Coronary artery (tissue), 2 donors: ENCODE results near the gene CGAS.
A peak's percentile ranks its signal among the peaks of the same experiment; 100 is the strongest.

Experiments
- DNase-seq: peaks from one replicate; pipeline ENCODE4 v3.0.0-alpha.2; 2017; ENCODE audit warnings: low spot score
- H3K27ac ChIP-seq, 2 donors: fragments of 200-600 bp; sonication (generic); one replicate each; pipeline ENCODE4 v1.5.1; 2016 to 2019
- H3K4me3 ChIP-seq: fragments of 200-600 bp; sonication (generic); 2 replicates; pipeline ENCODE4 v1.5.1; 2016; ENCODE audit warnings: mild to moderate bottlenecking, moderate library complexity
- TF ChIP-seq, protein P1 (sequence below): fragments of 200-600 bp; sonication (generic); IDR thresholded peaks from one replicate; pipeline ENCODE4 v1.5.1; 2019; ENCODE audit warnings: antibody characterized with exemption

The CGAS gene

DNA sequence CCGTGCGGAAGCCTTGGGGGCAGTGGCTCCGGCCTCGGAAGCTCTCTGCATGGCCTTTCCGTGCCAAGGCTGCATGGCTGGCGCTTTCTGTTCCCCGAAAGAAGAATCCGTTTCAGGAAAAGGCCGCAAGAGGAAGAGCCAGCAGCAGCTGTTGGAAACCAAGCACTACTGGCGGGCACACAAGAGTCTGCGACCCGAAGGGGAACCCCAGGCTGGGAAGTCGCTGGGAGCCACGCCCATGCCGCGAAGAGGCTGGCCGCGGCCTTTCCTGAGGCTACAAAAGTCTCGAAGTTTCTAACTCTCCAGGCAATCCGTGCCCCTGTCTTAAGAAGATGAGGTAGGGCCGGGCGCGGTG is at the start of gene CGAS:
Gene CGAS (minus strand): TSS at position 191 of the 355 bp plus-strand sequence. CDS start 116 bp downstream, at position 75.
- peak within 1 kb of the TSS; percentile 26 to 82 for H3K27ac ChIP-seq
- TF ChIP-seq, protein P1, sequence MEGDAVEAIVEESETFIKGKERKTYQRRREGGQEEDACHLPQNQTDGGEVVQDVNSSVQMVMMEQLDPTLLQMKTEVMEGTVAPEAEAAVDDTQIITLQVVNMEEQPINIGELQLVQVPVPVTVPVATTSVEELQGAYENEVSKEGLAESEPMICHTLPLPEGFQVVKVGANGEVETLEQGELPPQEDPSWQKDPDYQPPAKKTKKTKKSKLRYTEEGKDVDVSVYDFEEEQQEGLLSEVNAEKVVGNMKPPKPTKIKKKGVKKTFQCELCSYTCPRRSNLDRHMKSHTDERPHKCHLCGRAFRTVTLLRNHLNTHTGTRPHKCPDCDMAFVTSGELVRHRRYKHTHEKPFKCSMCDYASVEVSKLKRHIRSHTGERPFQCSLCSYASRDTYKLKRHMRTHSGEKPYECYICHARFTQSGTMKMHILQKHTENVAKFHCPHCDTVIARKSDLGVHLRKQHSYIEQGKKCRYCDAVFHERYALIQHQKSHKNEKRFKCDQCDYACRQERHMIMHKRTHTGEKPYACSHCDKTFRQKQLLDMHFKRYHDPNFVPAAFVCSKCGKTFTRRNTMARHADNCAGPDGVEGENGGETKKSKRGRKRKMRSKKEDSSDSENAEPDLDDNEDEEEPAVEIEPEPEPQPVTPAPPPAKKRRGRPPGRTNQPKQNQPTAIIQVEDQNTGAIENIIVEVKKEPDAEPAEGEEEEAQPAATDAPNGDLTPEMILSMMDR: no peak
- DNase-seq: no peak
- H3K4me3 ChIP-seq: peak within 1 kb of the TSS; percentile 88

DNA sequence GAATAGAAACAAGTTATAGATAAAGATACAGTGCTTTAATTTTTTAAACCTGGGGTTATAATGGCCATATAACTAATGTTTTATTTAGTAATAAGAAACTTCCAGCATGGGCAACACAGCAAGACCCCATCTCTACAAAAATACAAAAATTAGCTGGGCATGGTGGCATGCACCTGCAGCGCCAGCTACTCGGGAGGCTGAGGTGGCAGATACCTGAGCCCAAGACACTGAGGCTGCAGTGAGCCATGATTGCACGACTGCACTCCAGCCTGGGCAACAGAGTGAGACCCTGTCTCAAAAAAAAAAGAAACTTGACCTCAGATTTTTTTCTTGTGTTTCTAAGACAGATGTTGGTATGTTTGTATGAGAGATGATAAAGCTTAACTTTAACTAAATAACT is 45.8 kb upstream of the CGAS start:
- TF ChIP-seq, protein P1: no peak
- no peak for DNase-seq
- no peak overlapping the region for H3K4me3 ChIP-seq
- H3K27ac ChIP-seq: no peak overlapping the region

DNA sequence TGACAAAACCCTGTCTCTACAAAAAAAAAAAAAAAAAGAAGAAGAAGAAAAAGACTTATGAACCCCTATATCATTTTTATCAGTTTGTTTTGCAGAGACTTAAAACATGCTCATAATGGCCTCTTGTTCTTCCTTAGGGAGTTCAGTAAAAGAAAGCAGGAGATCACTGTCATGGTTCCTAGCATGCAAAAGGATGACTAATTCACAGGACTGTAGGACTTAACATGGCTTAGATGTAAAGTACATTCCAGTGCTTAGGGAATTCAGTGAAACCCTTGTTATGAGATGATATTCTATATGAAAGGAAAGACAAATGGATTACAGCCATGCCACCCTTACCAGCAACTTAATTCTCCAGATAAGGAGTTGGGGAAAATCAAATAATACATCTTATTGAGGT is 39.3 kb upstream of the CGAS start:
- Histone ChIP-seq H3K27ac (no peak overlapping the region), H3K4me3 (no peak overlapping the region)
- DNase-seq: no peak
- TF ChIP-seq, protein P1: no peak

DNA sequence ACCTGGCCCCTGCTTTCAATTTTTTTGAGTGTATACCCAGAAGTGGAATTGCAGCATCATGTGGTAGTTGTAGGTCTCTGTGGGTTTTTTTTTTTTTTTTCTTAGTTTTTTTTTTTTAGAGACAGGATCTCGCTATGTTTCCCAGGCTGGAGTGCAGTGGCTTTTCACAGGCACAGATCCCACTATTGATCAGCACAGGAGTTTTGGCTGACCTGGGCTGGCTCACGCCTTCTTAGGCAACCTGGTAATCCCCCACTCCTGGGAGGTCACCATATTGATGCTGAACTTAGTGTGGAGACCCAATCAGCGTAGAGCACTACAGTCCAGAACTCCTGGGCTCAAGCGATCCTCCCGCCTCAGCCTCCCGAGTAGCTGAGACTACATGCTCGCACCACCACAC is 35.4 kb upstream of the CGAS start:
- Histone ChIP-seq H3K4me3 (no peak overlapping the region), H3K27ac (no peak overlapping the region)
- TF ChIP-seq, protein P1: no peak
- no peak for DNase-seq

DNA sequence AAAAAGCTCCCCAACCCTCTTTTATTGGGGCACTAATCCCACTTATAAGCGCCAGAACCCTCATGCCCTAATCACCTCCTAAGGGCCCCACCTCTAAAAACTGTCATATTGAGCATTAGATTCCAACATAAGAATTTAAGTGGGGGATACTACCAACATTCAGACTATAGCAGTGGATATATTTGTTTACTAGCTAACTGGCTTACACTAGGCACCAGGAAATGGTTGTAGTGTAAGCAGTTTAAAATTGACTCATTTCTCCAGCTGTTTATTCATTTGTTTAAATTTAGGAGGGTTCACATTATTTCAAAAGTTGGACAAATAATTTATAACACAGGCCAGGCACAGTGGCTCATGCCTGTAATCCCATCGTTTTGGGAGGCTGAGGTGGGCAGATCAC is 32.3 kb upstream of the CGAS start:
- DNase-seq: no peak
- H3K4me3 ChIP-seq: no peak overlapping the region
- TF ChIP-seq, protein P1: no peak
- no peak overlapping the region for H3K27ac ChIP-seq

DNA sequence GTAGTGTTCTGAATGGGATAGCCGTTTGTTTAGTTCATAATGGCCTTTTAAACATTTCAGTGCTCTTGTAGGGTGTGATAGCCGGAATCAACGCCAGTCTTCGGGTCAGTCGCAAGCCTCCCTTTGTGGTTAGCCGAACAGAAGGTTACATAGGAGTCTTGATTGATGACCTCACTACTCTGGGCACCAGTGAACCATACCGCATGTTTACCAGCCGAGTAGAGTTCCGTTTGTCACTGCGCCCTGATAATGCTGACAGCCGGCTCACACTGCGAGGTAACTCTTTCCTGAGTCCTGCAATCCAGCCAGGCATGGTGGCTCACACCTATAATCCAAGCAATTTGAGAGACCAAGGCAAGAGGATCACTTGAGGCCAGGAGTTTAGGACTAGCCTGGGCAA is 29.9 kb upstream of the CGAS start:
- no peak overlapping the region for H3K4me3 ChIP-seq
- TF ChIP-seq, protein P1: no peak
- H3K27ac ChIP-seq: no peak overlapping the region
- DNase-seq: no peak

DNA sequence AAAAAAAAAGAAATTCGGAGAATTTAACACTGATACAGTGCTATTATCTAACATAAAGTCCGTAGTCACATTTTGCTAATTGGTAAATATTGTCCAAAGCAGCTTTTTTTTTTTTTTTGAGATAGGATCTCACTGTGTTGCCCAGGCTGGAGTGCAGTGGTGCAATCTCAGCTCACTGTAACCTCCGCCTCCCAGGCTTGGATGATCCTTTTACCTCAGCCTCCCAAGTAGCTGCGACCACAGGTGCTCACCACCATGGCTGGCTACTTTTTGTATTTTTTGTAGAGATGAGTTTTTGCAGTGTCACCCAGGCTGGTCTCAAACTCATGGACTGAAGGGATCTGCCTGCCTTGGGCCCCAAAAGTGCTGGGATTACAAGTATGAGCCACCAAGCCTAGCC is 25.3 kb upstream of the CGAS start:
- no peak for DNase-seq
- Histone ChIP-seq H3K4me3 (no peak overlapping the region), H3K27ac (no peak overlapping the region)
- TF ChIP-seq, protein P1: no peak
